Transverse colon (tissue), 4 donors: Measurements from ENCODE around the gene ZMAT3. TPM values are rescaled to one million over a fixed set of nuclear protein-coding genes. Genes with fewer than 3 reads are reported as not detected.

ENCODE experiments used
- DNase-seq: peaks from one replicate; pipeline ENCODE4 v3.0.0-alpha.2; 2019
- H3K27ac ChIP-seq, 4 donors: fragments of 200-600 bp; sonication (generic); 2 replicates each; pipeline ENCODE4 v1.5.1; 2016 to 2018; ENCODE audit warnings: inconsistent platforms in 4 of 4
- H3K27me3 ChIP-seq: fragments of 200-600 bp; sonication (generic); 2 replicates; pipeline ENCODE4 v1.5.1; 2017; ENCODE audit warnings: inconsistent platforms
- H3K36me3 ChIP-seq, 4 donors: fragments of 200-600 bp; sonication (generic); 2 replicates each; pipeline ENCODE4 v1.5.1; 2017 to 2019; ENCODE audit warnings: inconsistent platforms in 4 of 4
- H3K4me1 ChIP-seq, 4 donors: fragments of 200-600 bp; sonication (generic); 2 replicates each; pipeline ENCODE4 v1.5.1; 2017 to 2020; ENCODE audit warnings: inconsistent platforms in 4 of 4
- H3K4me3 ChIP-seq, 4 donors: fragments of 200-600 bp; sonication (generic); 1 replicate in 1 of 4; 2 replicates in 3 of 4; pipeline versions ENCODE4 v1.5.1 to v1.6.1; 2017 to 2019; ENCODE audit warnings: inconsistent platforms in 4 of 4
- H3K9me3 ChIP-seq, 2 donors: fragments of 200-600 bp; sonication (generic); 2 replicates each; pipeline ENCODE4 v1.5.1; 2017 to 2019; ENCODE audit warnings: inconsistent platforms in 2 of 2
- EP300 ChIP-seq: sonication (generic); formaldehyde crosslinking; IDR thresholded peaks from one replicate; pipeline ENCODE4 v1.6.1; 2017; ENCODE audit warnings: antibody characterized with exemption, low read depth
- POLR2A ChIP-seq: fragments of 450-650 bp; IDR thresholded peaks from one replicate; pipeline ENCODE4 v1.6.1; 2016; ENCODE audit warnings: antibody characterized with exemption, mild to moderate bottlenecking, moderate library complexity
- POLR2AphosphoS5 ChIP-seq, 3 donors: sonication (generic); formaldehyde crosslinking; IDR thresholded peaks; one replicate each; pipeline ENCODE4 v1.6.1; 2016; ENCODE audit warnings: antibody characterized with exemption in 3 of 3
- WGBS, 2 donors: methylation state at CpG; one replicate each; pipeline ENCODE4 v1.1.5; 2018; ENCODE audit warnings: low coverage in 1 of 2; 5-methylcytosine and 5-hydroxymethylcytosine counted together
- in situ Hi-C, 4 donors: fragments of 200-750 bp; cut with MboI; loops; one replicate each; pipeline versions ENCODE4 v1.15.0 to v1.15.1; 2017; ENCODE audit warnings: low sequenced_read_pairs in 3 of 4, low pct_ligation_motif_present in 1 of 4, low pct_unique_long_range_greater_than_20kb in 1 of 4
- intact Hi-C: fragments of 100-400 bp; cut with DNase I; formaldehyde crosslinking; loops from one replicate; pipeline ENCODE4 v1.15.1; 2023; ENCODE audit warnings: low total_unique reads
- total RNA-seq, 4 donors: library from RNA; depleted of rRNA; stranded (reverse); fragments of >200 nt; gene quantifications; one replicate each; pipeline ENCODE4 v1.1.0, GENCODE V29; 2016
- TF ChIP-seq, protein P1 (sequence below), 5 experiments: fragments of 200-600 bp in 3 of 5; fragments of 450-650 bp in 2 of 5; sonication (generic) in 3 of 5; IDR thresholded peaks; 1 replicate in 2 of 5; 2 replicates in 3 of 5; pipeline ENCODE4 v1.5.1; 2016 to 2017; ENCODE audit warnings: antibody characterized with exemption in 5 of 5, inconsistent platforms in 3 of 5, mild to moderate bottlenecking in 2 of 5, moderate library complexity in 1 of 5

The ZMAT3 gene
- total RNA-seq, 4 donors from 2014 or later: 6.4 to 11.7 (median 9.7) TPM

DNA sequence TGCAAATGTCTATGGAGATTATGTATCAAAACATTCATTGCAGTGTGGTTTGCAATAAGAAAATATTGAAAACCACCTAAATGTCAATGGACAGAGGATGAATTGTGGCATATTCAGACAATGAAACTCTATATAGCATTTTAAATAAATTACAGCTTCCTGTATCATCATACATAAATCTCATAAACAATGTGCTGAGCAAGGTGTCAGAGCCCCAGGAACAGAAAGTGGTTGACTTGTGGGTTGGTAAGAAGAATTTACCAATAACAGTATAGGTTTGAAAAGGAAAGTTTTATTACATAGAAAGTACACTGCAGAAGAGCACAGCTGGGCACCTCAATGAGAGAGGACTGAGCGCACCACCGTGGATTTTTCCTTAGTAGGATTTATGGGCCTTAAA is 75.2 kb downstream of the ZMAT3 start:
- H3K9me3 ChIP-seq: no peaks in the 10 kb centered on the region
- no peaks in the 10 kb centered on the region for H3K4me1 ChIP-seq
- DNase-seq: no peak
- in situ Hi-C loops (no loop called here), intact Hi-C loops (no loop called here)
- H3K4me3 ChIP-seq: no peak overlapping the region
- TF ChIP-seq POLR2AphosphoS5 (IDR thresholded peaks at IDR 0.05): no peak
- TF ChIP-seq POLR2A: no peak
- no peak for TF ChIP-seq EP300
- TF ChIP-seq, protein P1, sequence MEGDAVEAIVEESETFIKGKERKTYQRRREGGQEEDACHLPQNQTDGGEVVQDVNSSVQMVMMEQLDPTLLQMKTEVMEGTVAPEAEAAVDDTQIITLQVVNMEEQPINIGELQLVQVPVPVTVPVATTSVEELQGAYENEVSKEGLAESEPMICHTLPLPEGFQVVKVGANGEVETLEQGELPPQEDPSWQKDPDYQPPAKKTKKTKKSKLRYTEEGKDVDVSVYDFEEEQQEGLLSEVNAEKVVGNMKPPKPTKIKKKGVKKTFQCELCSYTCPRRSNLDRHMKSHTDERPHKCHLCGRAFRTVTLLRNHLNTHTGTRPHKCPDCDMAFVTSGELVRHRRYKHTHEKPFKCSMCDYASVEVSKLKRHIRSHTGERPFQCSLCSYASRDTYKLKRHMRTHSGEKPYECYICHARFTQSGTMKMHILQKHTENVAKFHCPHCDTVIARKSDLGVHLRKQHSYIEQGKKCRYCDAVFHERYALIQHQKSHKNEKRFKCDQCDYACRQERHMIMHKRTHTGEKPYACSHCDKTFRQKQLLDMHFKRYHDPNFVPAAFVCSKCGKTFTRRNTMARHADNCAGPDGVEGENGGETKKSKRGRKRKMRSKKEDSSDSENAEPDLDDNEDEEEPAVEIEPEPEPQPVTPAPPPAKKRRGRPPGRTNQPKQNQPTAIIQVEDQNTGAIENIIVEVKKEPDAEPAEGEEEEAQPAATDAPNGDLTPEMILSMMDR (IDR thresholded peaks at IDR 0.05): no peak
- H3K27ac ChIP-seq: no peak overlapping the region
- no peaks in the 10 kb centered on the region for H3K36me3 ChIP-seq
- WGBS, 2 donors: 88 to 94% methylated on average over 2 of the region's 2 CpGs
- H3K27me3 ChIP-seq: no peaks in the 10 kb centered on the region

DNA sequence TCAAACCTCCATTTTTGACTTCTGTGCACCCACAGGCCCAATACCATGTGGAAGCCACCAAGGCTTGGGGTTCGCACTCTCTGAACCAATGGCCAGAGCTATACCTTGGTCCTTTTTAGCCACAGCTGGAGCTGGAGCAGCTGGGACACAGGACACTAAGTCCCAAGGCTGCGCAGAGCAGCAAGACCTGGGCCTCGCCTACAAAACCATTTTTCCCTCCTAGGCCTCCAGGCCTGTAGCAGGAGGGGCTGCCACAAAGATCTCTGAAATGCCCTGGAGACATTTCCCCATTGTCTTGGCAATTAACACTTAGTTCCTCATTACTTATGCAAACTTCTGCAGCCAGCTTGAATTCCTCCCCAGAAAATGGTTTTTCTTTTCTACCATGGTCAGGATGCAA is 81.3 kb downstream of the ZMAT3 start:
- intact Hi-C loops (no loop called here), in situ Hi-C loops (no loop called here)
- 96% methylated on average over 3 of the region's 3 CpGs; no CpG with 5 or more reads in 1 of the 2 donors for WGBS, 2 donors

DNA sequence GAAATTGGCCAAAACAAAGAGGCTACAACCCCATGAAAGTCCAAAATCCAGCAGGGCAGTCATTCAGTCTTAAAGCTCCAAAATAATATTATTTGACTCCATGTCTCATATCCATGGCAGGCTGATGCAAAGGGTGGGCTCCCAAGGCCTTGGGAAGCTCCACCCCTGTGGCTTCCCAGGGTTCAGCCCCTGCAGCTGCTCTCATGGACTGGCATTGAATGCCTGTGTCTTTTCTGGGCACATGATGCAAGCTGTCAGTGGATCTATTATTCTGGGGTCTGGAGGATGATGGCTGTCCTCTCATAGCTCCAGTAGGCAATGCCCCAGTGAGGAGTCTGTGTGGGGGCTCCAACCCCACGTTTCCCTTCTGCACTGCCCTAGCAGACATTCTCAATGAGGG is 81.8 kb downstream of the ZMAT3 start:
- TF ChIP-seq EP300 (no peak), POLR2AphosphoS5 (IDR thresholded peaks at IDR 0.05) (no peak), POLR2A (no peak)
- TF ChIP-seq, protein P1 (IDR thresholded peaks at IDR 0.05): no peak
- intact Hi-C loops (no loop called here), in situ Hi-C loops (no loop called here)
- no peak overlapping the region for H3K27ac ChIP-seq
- H3K27me3 ChIP-seq: no peaks in the 10 kb centered on the region
- 30% methylated on average over 1 of the region's 1 CpG; no CpG with 5 or more reads in 1 of the 2 donors for WGBS, 2 donors
- no peak for DNase-seq
- H3K4me3 ChIP-seq: no peak overlapping the region
- peaks cover 10 to 34% of the 10 kb centered on the region in 2 donors for H3K9me3 ChIP-seq
- no peaks in the 10 kb centered on the region for H3K36me3 ChIP-seq
- H3K4me1 ChIP-seq: no peaks in the 10 kb centered on the region

More for the DNA sequence above, 81.3 kb downstream of the ZMAT3 start:
- DNase-seq: no peak
- H3K27me3 ChIP-seq: no peaks in the 10 kb centered on the region
- H3K4me3 ChIP-seq: no peak overlapping the region
- H3K27ac ChIP-seq: no peak overlapping the region
- TF ChIP-seq EP300: no peak
- TF ChIP-seq, protein P1 (IDR thresholded peaks at IDR 0.05): no peak
- peaks cover 10 to 34% of the 10 kb centered on the region in 2 donors for H3K9me3 ChIP-seq
- H3K36me3 ChIP-seq: no peaks in the 10 kb centered on the region
- H3K4me1 ChIP-seq: no peaks in the 10 kb centered on the region

DNA sequence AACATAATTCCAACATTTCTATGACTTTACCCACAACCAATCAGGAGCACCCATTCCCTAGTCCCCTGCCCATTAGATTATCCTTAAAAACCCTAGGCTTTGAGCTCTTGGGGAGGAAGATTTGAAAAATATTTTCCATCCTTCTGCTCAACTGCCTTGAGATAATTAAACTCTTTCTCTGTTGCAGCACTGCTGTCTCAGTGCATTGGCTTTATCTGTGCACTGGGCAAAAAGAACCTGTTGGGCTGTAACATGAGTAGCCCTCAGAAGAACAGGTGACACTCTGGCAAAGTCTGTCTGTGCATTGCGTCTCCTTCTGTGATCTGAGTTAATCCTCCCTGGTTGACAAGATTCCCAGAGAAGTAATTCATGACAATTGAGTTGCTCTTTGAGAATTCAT is 83.9 kb downstream of the ZMAT3 start:
- in situ Hi-C loops: no loop called here
- no peak overlapping the region for H3K27ac ChIP-seq
- no peak for DNase-seq
- 94% methylated on average over 1 of the region's 1 CpG; no CpG with 5 or more reads in 1 of the 2 donors for WGBS, 2 donors
- H3K36me3 ChIP-seq: no peaks in the 10 kb centered on the region
- intact Hi-C loops: no loop called here
- peaks cover 10 to 34% of the 10 kb centered on the region in 2 donors for H3K9me3 ChIP-seq
- H3K4me1 ChIP-seq: no peaks in the 10 kb centered on the region
- no peak overlapping the region for H3K4me3 ChIP-seq
- TF ChIP-seq POLR2AphosphoS5 (IDR thresholded peaks at IDR 0.05) (no peak), EP300 (no peak), POLR2A (no peak)
- TF ChIP-seq, protein P1 (IDR thresholded peaks at IDR 0.05): no peak
- no peaks in the 10 kb centered on the region for H3K27me3 ChIP-seq
